ENCODE results near the gene GDAP1L1. TPM values are rescaled to one million over a fixed set of nuclear protein-coding genes. Genes with fewer than 3 reads are reported as not detected.

The GDAP1L1 gene
- 5.4 TPM for polyA plus RNA-seq
- long read RNA-seq, donor 1, partial matches to known transcripts = 0 of 1 reads
- long read RNA-seq, donor 1, other reads (novel, unspliced or antisense) = 0 of 1 reads
- long read RNA-seq, donor 2, partial matches to known transcripts = 0 of 1 reads
- long read RNA-seq, donor 2, other reads (novel, unspliced or antisense) = 0 of 1 reads
- long read RNA-seq, donor 3 = 0 reads
- long read RNA-seq, donor 4 = 0 reads
- long read RNA-seq, donor 5, partial matches to known transcripts = 0 of 3 reads
- long read RNA-seq, donor 5, other reads (novel, unspliced or antisense) = 0 of 3 reads
- long read RNA-seq, donor 6, partial matches to known transcripts = 0 of 1 reads
- long read RNA-seq, donor 6, other reads (novel, unspliced or antisense) = 0 of 1 reads
- long read RNA-seq, donor 7, partial matches to known transcripts = 0 of 3 reads
- long read RNA-seq, donor 7, other reads (novel, unspliced or antisense) = 0 of 3 reads
- long read RNA-seq, donor 8, partial matches to known transcripts = 0 of 1 reads
- long read RNA-seq, donor 8, other reads (novel, unspliced or antisense) = 0 of 1 reads
- long read RNA-seq, donor 9, partial matches to known transcripts = 0 of 3 reads
- long read RNA-seq, donor 9, other reads (novel, unspliced or antisense) = 0 of 3 reads
- long read RNA-seq, donor 10, partial matches to known transcripts = 0 of 1 reads
- long read RNA-seq, donor 10, other reads (novel, unspliced or antisense) = 0 of 1 reads
- long read RNA-seq, donor 11 = 0 reads

- Histone ChIP-seq H3K27me3 (ENCODE audit: control insufficient read depth, insufficient read depth, low read length) (peaks cover 16% of the 10 kb centered on the region), H3K36me3 (ENCODE audit: control insufficient read depth, insufficient read depth, low read length) (no peaks in the 10 kb centered on the region), H3K4me3 (ENCODE audit: low read length) (peak within 1 kb of the TSS; percentile 25), H3K9me3 (ENCODE audit: control insufficient read depth, low read depth, low read length) (peaks cover 4% of the 10 kb centered on the region), H3K27ac (ENCODE audit: low read length) (no peak within 1 kb of the TSS), H3K4me1 (ENCODE audit: control insufficient read depth, insufficient read depth, low read length) (peaks cover 9% of the 10 kb centered on the region)
- DNase-seq = peak in 1 of 2 donors; percentile 11
- no CpG with 5 or more reads among the region's 32 CpGs for WGBS (ENCODE audit: insufficient coverage, low lambda C conversion rate)
Measured at GRCh38 chr20:44247131-44247571, at the start of gene GDAP1L1. Gene GDAP1L1 (plus strand): TSS chr20:44247308. CDS start chr20:44247335, 27 bp downstream.

GRCh38 chr20:44198872-44199271 is 48.2 kb upstream of the GDAP1L1 start:
- no peaks in the 10 kb centered on the region for H3K9me3 ChIP-seq (ENCODE audit: control insufficient read depth, low read depth, low read length)
- no peak overlapping the region for H3K27ac ChIP-seq (ENCODE audit: low read length)
- WGBS (ENCODE audit: insufficient coverage, low lambda C conversion rate) = no CpG with 5 or more reads among the region's 4 CpGs
- no peaks in the 10 kb centered on the region for H3K27me3 ChIP-seq (ENCODE audit: control insufficient read depth, insufficient read depth, low read length)
- no peak overlapping the region for H3K4me3 ChIP-seq (ENCODE audit: low read length)
- peaks cover 56% of the 10 kb centered on the region for H3K36me3 ChIP-seq (ENCODE audit: control insufficient read depth, insufficient read depth, low read length)
- no peaks in the 10 kb centered on the region for H3K4me1 ChIP-seq (ENCODE audit: control insufficient read depth, insufficient read depth, low read length)
- no peak for DNase-seq

GRCh38 chr20:44199877-44200276 is 47.2 kb upstream of the GDAP1L1 start:
- Histone ChIP-seq H3K9me3 (ENCODE audit: control insufficient read depth, low read depth, low read length) (no peaks in the 10 kb centered on the region), H3K4me1 (ENCODE audit: control insufficient read depth, insufficient read depth, low read length) (no peaks in the 10 kb centered on the region), H3K4me3 (ENCODE audit: low read length) (no peak overlapping the region), H3K36me3 (ENCODE audit: control insufficient read depth, insufficient read depth, low read length) (peaks cover 62% of the 10 kb centered on the region), H3K27ac (ENCODE audit: low read length) (no peak overlapping the region), H3K27me3 (ENCODE audit: control insufficient read depth, insufficient read depth, low read length) (no peaks in the 10 kb centered on the region)
- DNase-seq = no peak
- WGBS (ENCODE audit: insufficient coverage, low lambda C conversion rate) = no CpG with 5 or more reads among the region's 4 CpGs

GRCh38 chr20:44200371-44200770 is 46.7 kb upstream of the GDAP1L1 start:
- Histone ChIP-seq H3K27me3 (ENCODE audit: control insufficient read depth, insufficient read depth, low read length) (no peaks in the 10 kb centered on the region), H3K4me3 (ENCODE audit: low read length) (no peak overlapping the region), H3K4me1 (ENCODE audit: control insufficient read depth, insufficient read depth, low read length) (no peaks in the 10 kb centered on the region), H3K9me3 (ENCODE audit: control insufficient read depth, low read depth, low read length) (no peaks in the 10 kb centered on the region), H3K27ac (ENCODE audit: low read length) (no peak overlapping the region), H3K36me3 (ENCODE audit: control insufficient read depth, insufficient read depth, low read length) (peaks cover 65% of the 10 kb centered on the region)
- no peak for DNase-seq
- 78% methylated on average over 3 of the region's 4 CpGs for WGBS (ENCODE audit: insufficient coverage, low lambda C conversion rate)

GRCh38 chr20:44200983-44201382 is 46.1 kb upstream of the GDAP1L1 start:
- Histone ChIP-seq H3K27me3 (ENCODE audit: control insufficient read depth, insufficient read depth, low read length) (no peaks in the 10 kb centered on the region), H3K4me3 (ENCODE audit: low read length) (no peak overlapping the region), H3K27ac (ENCODE audit: low read length) (no peak overlapping the region), H3K4me1 (ENCODE audit: control insufficient read depth, insufficient read depth, low read length) (no peaks in the 10 kb centered on the region), H3K9me3 (ENCODE audit: control insufficient read depth, low read depth, low read length) (no peaks in the 10 kb centered on the region), H3K36me3 (ENCODE audit: control insufficient read depth, insufficient read depth, low read length) (peaks cover 66% of the 10 kb centered on the region)
- DNase-seq = no peak
- WGBS (ENCODE audit: insufficient coverage, low lambda C conversion rate) = 100% methylated on average over 1 of the region's 2 CpGs

GRCh38 chr20:44203161-44203560 is 43.9 kb upstream of the GDAP1L1 start:
- Histone ChIP-seq H3K27ac (ENCODE audit: low read length) (no peak overlapping the region), H3K9me3 (ENCODE audit: control insufficient read depth, low read depth, low read length) (no peaks in the 10 kb centered on the region), H3K36me3 (ENCODE audit: control insufficient read depth, insufficient read depth, low read length) (peaks cover 48% of the 10 kb centered on the region), H3K4me3 (ENCODE audit: low read length) (no peak overlapping the region), H3K27me3 (ENCODE audit: control insufficient read depth, insufficient read depth, low read length) (no peaks in the 10 kb centered on the region), H3K4me1 (ENCODE audit: control insufficient read depth, insufficient read depth, low read length) (peaks cover 2% of the 10 kb centered on the region)
- WGBS (ENCODE audit: insufficient coverage, low lambda C conversion rate) = 100% methylated on average over 1 of the region's 2 CpGs
- no peak for DNase-seq

- WGBS (ENCODE audit: insufficient coverage, low lambda C conversion rate) = 100% methylated on average over 4 of the region's 4 CpGs
- peaks cover 6% of the 10 kb centered on the region for H3K4me1 ChIP-seq (ENCODE audit: control insufficient read depth, insufficient read depth, low read length)
- no peak overlapping the region for H3K27ac ChIP-seq (ENCODE audit: low read length)
- H3K36me3 ChIP-seq (ENCODE audit: control insufficient read depth, insufficient read depth, low read length) = peaks cover 41% of the 10 kb centered on the region
- DNase-seq = no peak
- no peaks in the 10 kb centered on the region for H3K27me3 ChIP-seq (ENCODE audit: control insufficient read depth, insufficient read depth, low read length)
- H3K9me3 ChIP-seq (ENCODE audit: control insufficient read depth, low read depth, low read length) = no peaks in the 10 kb centered on the region
- no peak overlapping the region for H3K4me3 ChIP-seq (ENCODE audit: low read length)
Measured at GRCh38 chr20:44204156-44204831, 42.8 kb upstream of the GDAP1L1 start.

- H3K4me1 ChIP-seq (ENCODE audit: control insufficient read depth, insufficient read depth, low read length) = peaks cover 6% of the 10 kb centered on the region
- H3K9me3 ChIP-seq (ENCODE audit: control insufficient read depth, low read depth, low read length) = no peaks in the 10 kb centered on the region
- 95% methylated on average over 3 of the region's 10 CpGs for WGBS (ENCODE audit: insufficient coverage, low lambda C conversion rate)
- no peaks in the 10 kb centered on the region for H3K27me3 ChIP-seq (ENCODE audit: control insufficient read depth, insufficient read depth, low read length)
- H3K4me3 ChIP-seq (ENCODE audit: low read length) = no peak overlapping the region
- peaks cover 37% of the 10 kb centered on the region for H3K36me3 ChIP-seq (ENCODE audit: control insufficient read depth, insufficient read depth, low read length)
- H3K27ac ChIP-seq (ENCODE audit: low read length) = no peak overlapping the region
- DNase-seq = no peak
Measured at GRCh38 chr20:44204832-44205215, 42.3 kb upstream of the GDAP1L1 start.

GRCh38 chr20:44206132-44206531 is 41.0 kb upstream of the GDAP1L1 start:
- Histone ChIP-seq H3K27me3 (ENCODE audit: control insufficient read depth, insufficient read depth, low read length) (no peaks in the 10 kb centered on the region), H3K4me3 (ENCODE audit: low read length) (no peak overlapping the region), H3K9me3 (ENCODE audit: control insufficient read depth, low read depth, low read length) (no peaks in the 10 kb centered on the region), H3K4me1 (ENCODE audit: control insufficient read depth, insufficient read depth, low read length) (peaks cover 6% of the 10 kb centered on the region), H3K27ac (ENCODE audit: low read length) (no peak overlapping the region), H3K36me3 (ENCODE audit: control insufficient read depth, insufficient read depth, low read length) (peaks cover 28% of the 10 kb centered on the region)
- DNase-seq = no peak

- 60% methylated on average over 2 of the region's 3 CpGs for WGBS (ENCODE audit: insufficient coverage, low lambda C conversion rate)
- Histone ChIP-seq H3K36me3 (ENCODE audit: control insufficient read depth, insufficient read depth, low read length) (peaks cover 20% of the 10 kb centered on the region), H3K9me3 (ENCODE audit: control insufficient read depth, low read depth, low read length) (no peaks in the 10 kb centered on the region), H3K4me1 (ENCODE audit: control insufficient read depth, insufficient read depth, low read length) (peaks cover 13% of the 10 kb centered on the region), H3K27ac (ENCODE audit: low read length) (no peak overlapping the region), H3K4me3 (ENCODE audit: low read length) (no peak overlapping the region), H3K27me3 (ENCODE audit: control insufficient read depth, insufficient read depth, low read length) (no peaks in the 10 kb centered on the region)
- DNase-seq = no peak
Measured at GRCh38 chr20:44207126-44207723, 39.9 kb upstream of the GDAP1L1 start.
